Activated naive CD8-positive, alpha-beta T cell (primary cell): ENCODE data around the gene MYLK4.

Experiments
- H3K27ac Mint-ChIP-seq: one replicate; pipeline ENCODE4 v1.8.0; 2021; ENCODE audit warnings: mixed read lengths
- H3K27me3 Mint-ChIP-seq: one replicate; pipeline ENCODE4 v1.8.0; 2021; ENCODE audit warnings: mixed read lengths
- H3K36me3 Mint-ChIP-seq: one replicate; pipeline ENCODE4 v1.8.0; 2021; ENCODE audit warnings: mixed read lengths
- H3K4me1 Mint-ChIP-seq: one replicate; pipeline ENCODE4 v1.8.0; 2021; ENCODE audit warnings: low read depth, mixed read lengths
- H3K4me3 Mint-ChIP-seq: one replicate; pipeline ENCODE4 v1.8.0; 2021; ENCODE audit warnings: mild to moderate bottlenecking, mixed read lengths
- H3K9me3 Mint-ChIP-seq: one replicate; pipeline ENCODE4 v1.8.0; 2021; ENCODE audit warnings: low read depth, mixed read lengths

Gene MYLK4

DNA sequence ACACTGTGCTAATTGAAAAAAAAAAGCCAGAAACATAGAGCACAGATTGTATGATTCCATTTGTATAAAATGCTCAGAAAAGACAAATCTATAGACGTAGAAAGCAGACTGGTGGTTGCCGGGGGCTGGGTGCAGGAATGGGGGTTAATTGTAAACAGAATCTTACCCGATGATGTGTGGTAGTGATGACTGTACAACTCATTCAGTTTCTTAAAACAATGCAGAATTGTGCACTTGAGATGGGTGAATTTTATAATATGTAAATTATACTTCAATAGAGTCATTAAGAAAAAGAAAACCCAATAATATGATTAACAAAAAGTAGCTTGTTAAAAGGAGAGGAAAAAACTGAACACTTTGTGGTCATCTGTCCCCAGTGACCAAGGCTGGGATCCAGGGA, 3.7 kb upstream of the MYLK4 start:
- no peaks in the 10 kb centered on the region for H3K36me3 Mint-ChIP-seq
- H3K9me3 Mint-ChIP-seq, result no peaks in the 10 kb centered on the region
- H3K4me1 Mint-ChIP-seq, result peaks cover 7% of the 10 kb centered on the region
- no peak overlapping the region for H3K27ac Mint-ChIP-seq
- peaks cover 5% of the 10 kb centered on the region for H3K27me3 Mint-ChIP-seq
- no peak overlapping the region for H3K4me3 Mint-ChIP-seq

DNA sequence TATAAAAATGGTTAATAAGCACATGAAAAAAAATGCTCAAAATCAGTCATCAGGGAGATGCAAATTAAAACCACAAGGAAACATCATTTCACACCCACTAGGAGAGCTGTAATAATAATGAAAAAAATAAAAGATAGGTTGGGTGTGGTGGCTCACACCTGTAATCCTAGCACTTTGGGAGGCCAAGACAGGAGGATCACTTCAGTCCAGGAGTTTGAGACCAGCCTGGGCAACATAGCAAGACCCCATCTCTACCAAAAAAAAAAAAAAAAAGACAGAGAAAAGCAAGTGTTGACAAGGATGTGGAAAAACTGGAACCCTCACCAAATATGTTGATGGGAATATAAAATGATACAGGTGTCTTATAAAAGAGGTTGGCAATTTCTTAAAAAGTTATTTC, 3.0 kb upstream of the MYLK4 start:
- Mint-ChIP-seq H3K4me3 (no peak overlapping the region), H3K36me3 (no peaks in the 10 kb centered on the region), H3K27ac (no peak overlapping the region), H3K4me1 (peaks cover 7% of the 10 kb centered on the region), H3K9me3 (no peaks in the 10 kb centered on the region), H3K27me3 (peaks cover 5% of the 10 kb centered on the region)

DNA sequence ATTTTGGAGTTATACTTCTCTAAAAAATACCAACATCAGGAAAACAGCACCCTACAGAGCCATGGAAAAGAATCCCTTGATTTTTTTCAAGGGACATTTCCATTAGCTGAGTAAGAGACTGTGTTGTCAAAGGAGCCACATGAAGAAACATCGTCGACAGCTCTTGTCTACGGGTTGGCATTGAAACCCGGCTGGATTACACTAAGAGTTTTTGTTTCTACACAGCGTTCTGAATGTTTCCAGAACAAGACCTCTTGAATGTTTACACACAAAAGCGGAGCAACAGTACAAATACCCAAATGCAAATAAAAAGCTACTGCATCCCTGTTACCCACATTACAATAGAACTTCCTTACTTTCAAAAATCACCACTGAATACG, 2.4 kb upstream of the MYLK4 start:
- Mint-ChIP-seq H3K4me1 (peaks cover 7% of the 10 kb centered on the region), H3K9me3 (no peaks in the 10 kb centered on the region), H3K27me3 (peaks cover 5% of the 10 kb centered on the region), H3K27ac (no peak overlapping the region), H3K36me3 (no peaks in the 10 kb centered on the region), H3K4me3 (no peak overlapping the region)

DNA sequence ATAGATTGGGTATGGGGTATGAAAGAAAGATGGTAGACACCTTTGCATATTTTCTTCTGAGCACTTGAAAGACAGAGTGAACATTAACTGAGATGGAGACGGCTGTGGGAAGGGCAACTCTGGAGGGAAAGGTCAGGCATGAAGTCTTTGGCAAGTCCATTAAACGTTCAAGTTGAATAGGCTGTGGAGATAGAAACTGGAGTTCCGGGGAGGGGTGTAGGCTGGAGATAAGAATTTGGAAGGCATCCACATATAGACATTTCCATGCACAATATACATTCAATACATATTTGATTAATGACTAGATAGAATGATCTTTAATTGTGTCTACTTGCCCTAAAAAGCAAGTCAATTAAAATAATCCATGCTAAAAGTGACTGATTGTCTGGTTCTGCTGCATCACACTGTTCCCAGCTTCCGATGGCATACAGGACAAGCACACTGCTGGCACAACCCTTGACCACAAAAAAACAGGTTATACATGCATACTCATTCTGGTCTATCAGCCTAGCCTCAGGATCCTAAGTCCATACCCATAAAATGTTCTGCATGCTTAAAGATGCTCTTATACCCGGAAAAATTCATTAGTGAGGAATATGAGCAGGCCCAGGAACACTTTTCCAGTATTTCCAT, 1.9 kb upstream of the MYLK4 start:
- Mint-ChIP-seq H3K4me1 (peaks cover 7% of the 10 kb centered on the region), H3K9me3 (no peaks in the 10 kb centered on the region), H3K27ac (no peak overlapping the region), H3K27me3 (peaks cover 5% of the 10 kb centered on the region), H3K36me3 (no peaks in the 10 kb centered on the region), H3K4me3 (no peak overlapping the region)

DNA sequence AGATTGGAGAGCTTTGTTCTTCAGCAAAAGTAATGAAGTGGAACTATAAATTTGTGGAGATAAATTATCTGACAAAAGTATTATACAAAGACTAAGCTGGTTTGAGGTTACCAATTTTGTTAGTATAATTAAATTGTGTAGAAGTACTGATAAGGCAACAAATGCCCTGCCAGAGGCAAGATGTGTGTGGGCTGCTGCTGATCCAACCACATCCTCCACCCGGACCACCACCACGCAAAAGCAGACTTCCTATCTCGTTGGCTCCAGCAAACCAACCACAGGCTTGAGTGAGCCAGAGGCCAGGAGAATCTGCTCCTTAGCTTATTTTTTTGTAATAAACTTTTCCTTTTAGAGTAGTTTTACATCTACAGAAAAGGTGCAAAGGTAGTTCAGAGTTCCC, 1.1 kb upstream of the MYLK4 start:
- Mint-ChIP-seq H3K27ac (no peak overlapping the region), H3K36me3 (no peaks in the 10 kb centered on the region), H3K27me3 (peaks cover 5% of the 10 kb centered on the region), H3K9me3 (no peaks in the 10 kb centered on the region), H3K4me1 (peaks cover 7% of the 10 kb centered on the region), H3K4me3 (no peak overlapping the region)

DNA sequence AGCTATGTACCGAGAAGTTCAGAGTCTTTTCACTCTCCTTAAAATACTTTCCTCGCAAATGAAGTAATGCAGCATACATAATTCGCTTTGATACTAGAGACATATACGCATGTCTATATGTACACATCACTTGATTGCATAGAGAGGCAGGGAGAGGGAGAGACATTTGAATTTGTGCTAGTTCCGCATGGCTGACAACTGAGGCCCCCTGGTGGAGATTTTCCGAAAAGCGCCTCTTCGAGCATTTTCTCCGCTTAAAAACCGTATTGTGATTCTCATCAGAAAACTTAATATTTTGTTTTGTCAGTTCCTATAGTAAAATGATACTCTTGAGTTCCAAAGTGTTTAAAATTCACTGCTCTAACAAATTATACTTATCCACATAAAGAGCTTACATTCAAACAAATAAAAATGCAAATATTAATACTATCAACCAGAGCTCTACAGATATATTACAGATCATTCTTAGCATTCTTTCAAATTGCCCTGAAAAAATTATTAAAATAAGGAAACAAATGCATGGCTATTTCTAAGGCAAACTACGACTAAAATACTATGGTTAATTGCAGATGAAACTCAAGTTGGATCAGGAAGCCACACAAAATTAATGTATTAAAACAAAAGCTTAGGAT, 637 bp downstream of the MYLK4 start:
- Mint-ChIP-seq H3K4me1 (peaks cover 7% of the 10 kb centered on the region), H3K9me3 (no peaks in the 10 kb centered on the region), H3K4me3 (no peak overlapping the region), H3K27ac (no peak overlapping the region), H3K27me3 (peaks cover 1% of the 10 kb centered on the region), H3K36me3 (no peaks in the 10 kb centered on the region)

DNA sequence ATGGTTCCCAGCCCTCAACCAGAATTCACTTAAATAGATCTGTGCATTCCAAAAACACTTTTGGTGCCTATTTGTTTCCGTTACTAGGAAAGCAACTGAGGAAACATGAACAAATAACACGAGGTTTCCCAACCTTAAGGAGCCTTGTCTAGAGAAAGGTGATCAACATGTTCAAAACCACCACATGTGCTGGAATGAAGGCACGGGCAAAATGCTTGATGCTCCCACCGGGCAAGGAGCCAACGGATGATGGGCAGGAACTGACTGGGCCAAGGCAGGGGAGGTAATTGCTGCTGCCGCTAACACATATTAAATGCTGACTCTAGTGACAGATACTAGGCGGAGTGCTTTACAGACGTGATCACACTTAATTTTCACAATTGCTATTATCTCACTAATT, 2.5 kb downstream of the MYLK4 start:
- Mint-ChIP-seq H3K4me3 (no peak overlapping the region), H3K4me1 (peaks cover 7% of the 10 kb centered on the region), H3K27me3 (peaks cover 1% of the 10 kb centered on the region), H3K27ac (no peak overlapping the region), H3K9me3 (no peaks in the 10 kb centered on the region), H3K36me3 (no peaks in the 10 kb centered on the region)

DNA sequence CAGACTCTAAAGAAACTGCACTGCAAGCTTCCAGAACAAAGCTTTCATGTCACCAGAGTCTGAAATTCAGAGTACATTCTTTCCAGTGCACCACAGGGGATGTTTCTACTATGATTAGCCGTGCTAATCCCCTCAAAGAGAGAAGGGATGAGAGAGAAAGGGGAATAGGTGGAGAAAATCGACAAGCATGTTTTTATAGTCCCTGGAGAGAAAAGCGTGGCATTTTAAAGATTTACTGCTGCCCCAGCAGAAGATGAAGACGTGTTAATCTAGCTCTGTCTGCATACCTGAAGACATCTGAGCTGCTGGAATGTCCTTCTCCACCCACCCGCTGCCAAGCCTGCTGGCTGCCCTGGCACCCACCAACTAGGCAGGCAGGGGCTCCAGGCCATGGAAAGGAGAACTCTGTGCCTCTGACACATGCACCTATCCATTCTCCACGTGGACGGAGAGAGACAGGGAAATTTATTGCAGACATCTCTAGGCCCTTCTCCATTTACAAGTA, 4.1 kb downstream of the MYLK4 start:
- no peaks in the 10 kb centered on the region for H3K36me3 Mint-ChIP-seq
- no peak overlapping the region for H3K27ac Mint-ChIP-seq
- peaks cover 1% of the 10 kb centered on the region for H3K27me3 Mint-ChIP-seq
- H3K4me3 Mint-ChIP-seq, result no peak overlapping the region
- peaks cover 5% of the 10 kb centered on the region for H3K4me1 Mint-ChIP-seq
- no peaks in the 10 kb centered on the region for H3K9me3 Mint-ChIP-seq

DNA sequence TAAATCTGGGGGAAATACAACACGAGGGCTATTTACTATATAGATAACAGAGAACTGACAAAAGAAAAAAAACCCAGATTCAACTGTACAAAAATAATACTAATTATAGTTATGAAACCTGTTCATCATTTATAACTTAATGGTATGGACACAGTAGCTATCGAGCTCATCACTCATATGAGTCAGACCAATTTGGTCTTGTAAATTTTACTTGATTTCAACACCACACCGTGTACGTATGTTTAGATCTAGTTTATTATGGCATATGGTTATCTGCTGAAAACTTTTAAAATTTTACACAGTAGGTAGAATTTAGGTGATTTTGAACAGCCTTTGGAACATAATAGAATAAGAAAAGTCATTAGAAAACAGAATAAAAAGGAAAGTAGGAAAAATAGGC, 5.5 kb downstream of the MYLK4 start:
- no peaks in the 10 kb centered on the region for H3K9me3 Mint-ChIP-seq
- no peak overlapping the region for H3K27ac Mint-ChIP-seq
- no peaks in the 10 kb centered on the region for H3K36me3 Mint-ChIP-seq
- H3K4me3 Mint-ChIP-seq, result no peak overlapping the region
- no peaks in the 10 kb centered on the region for H3K27me3 Mint-ChIP-seq
- H3K4me1 Mint-ChIP-seq, result peaks cover 5% of the 10 kb centered on the region

DNA sequence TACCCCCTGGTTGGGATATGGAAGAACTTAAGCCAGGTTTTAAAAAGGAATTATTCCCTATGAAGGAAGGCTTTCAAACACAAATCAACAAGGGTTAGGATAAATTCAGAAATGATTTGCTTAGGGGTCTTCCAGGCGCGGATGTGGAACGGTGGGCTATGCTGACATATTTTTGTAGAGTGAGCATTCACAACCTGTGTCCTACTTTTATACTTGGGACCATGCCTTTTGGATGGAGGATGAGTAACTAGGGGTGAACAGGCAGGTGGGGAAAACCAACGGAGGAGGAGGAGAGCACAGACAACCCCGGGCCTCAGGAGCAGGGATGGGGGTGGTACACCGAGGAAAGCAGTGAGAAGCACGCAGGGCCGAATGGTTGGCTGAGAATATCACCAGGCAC, 5.9 kb downstream of the MYLK4 start:
- Mint-ChIP-seq H3K36me3 (no peaks in the 10 kb centered on the region), H3K4me3 (no peak overlapping the region), H3K27me3 (no peaks in the 10 kb centered on the region), H3K27ac (no peak overlapping the region), H3K9me3 (no peaks in the 10 kb centered on the region), H3K4me1 (peaks cover 1% of the 10 kb centered on the region)

DNA sequence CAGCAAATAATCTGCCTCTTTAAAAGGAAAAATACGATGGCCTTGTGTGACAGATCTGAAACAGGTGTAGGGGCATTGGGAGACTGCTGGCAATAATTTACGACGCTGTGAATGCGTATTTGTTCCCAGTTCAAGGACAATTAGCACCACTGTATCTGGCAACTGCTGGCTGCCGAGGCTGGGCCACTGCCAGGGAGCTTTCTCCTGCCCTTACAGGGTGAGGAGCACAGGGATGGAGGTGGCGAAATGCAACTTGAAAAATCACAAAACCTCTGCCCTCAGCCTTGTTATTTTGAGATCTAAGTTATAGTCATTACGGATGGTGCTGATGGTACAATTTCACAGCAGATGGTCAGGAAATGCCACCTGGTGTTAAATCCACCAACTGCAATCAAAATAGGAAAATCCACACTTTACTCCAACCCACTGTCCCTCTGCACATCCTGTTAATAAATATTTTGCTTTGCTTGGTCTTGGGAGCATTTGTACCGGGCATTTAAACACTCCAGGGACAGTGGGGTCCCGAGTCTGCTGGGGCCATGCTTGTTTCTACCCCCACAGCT, 6.4 kb downstream of the MYLK4 start:
- Mint-ChIP-seq H3K36me3 (no peaks in the 10 kb centered on the region), H3K4me1 (no peaks in the 10 kb centered on the region), H3K27me3 (no peaks in the 10 kb centered on the region), H3K27ac (no peak overlapping the region), H3K9me3 (no peaks in the 10 kb centered on the region), H3K4me3 (no peak overlapping the region)

DNA sequence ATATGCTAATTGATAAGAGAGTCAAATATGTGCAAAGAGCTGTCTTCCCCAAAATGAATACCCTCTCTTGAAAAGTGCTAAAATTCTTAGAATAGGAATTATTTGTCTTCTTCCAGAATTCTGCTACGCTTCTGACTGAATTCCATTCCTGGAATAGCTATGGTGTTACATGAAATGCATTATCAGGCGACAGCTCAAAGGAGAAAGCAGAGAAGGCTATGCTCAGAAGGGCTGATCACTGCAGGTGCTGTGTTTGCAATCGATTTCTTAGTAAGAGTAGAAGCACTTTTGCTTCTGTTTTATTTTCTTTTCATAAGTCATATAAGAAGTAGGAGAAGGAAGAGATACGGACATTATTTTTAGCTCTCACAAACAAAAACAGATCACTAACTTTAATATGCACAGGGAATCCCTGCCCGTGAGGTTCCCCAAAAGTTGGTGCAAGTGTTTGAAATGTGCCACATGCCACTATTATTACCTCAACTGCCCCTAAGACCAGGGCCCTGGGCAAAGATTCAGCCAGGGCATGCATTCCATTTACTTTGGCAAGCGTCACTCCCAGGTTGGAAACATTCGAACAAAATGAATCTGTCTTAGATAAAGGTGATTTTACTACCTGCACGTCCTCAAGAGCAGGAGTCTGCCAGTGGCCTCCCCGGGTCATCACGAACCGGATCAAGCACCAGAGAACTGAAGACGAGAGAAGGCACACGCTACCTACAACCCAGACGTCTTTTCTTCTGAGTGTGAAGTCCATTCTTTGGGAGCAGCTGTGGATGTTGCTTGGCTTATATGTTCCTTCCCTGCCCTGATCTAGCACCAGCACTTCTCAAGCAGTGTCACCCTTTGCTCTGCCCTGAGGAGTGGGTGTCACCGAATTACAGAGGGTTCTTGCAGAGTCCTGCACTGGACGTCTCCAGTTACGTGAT, 7.2 kb downstream of the MYLK4 start:
- no peak overlapping the region for H3K4me3 Mint-ChIP-seq
- no peaks in the 10 kb centered on the region for H3K9me3 Mint-ChIP-seq
- H3K27me3 Mint-ChIP-seq, result no peaks in the 10 kb centered on the region
- no peaks in the 10 kb centered on the region for H3K36me3 Mint-ChIP-seq
- H3K27ac Mint-ChIP-seq, result no peak overlapping the region
- no peaks in the 10 kb centered on the region for H3K4me1 Mint-ChIP-seq

DNA sequence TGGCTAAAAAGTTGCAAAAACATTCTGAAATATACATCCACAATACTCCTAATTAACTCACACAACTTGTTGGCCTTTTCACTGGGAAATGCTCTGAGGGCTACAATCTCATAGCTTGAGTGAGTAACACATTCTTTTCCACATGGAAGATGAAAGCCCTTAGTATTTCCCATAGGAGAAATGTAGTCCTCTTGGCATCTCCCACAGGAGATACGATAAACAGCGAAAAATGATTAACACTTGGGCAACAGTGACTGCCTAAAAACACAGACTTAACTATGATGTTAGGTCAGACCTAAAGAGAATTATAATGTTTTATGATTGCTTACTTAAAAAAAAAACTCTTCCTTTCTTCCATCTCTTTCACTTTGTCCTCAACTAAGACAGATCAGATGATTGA, 9.0 kb downstream of the MYLK4 start:
- Mint-ChIP-seq H3K9me3 (no peaks in the 10 kb centered on the region), H3K4me3 (no peak overlapping the region), H3K4me1 (peaks cover 5% of the 10 kb centered on the region), H3K36me3 (no peaks in the 10 kb centered on the region), H3K27ac (no peak overlapping the region), H3K27me3 (no peaks in the 10 kb centered on the region)

DNA sequence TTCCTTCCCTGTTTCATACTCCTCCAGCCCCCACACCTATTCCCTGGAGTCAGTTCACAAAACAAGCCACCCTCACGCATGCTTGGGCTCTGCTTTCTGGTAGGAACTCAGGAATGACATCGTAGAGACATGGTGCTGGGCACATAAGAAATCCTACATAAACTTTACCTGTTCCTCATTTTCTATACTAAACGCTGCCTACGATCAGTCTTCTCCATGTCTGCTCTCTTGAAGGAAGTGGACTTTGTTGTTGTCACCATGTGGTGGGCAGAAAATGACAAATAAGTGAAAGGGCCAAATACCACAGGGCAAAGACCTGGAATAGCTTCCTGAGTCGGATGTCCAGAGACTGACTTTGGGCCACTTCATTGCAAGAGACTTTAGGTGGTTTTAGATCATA, 10.1 kb downstream of the MYLK4 start:
- Mint-ChIP-seq H3K4me1 (peaks cover 5% of the 10 kb centered on the region), H3K27ac (no peak overlapping the region), H3K4me3 (no peak overlapping the region), H3K27me3 (no peaks in the 10 kb centered on the region), H3K9me3 (no peaks in the 10 kb centered on the region), H3K36me3 (no peaks in the 10 kb centered on the region)

DNA sequence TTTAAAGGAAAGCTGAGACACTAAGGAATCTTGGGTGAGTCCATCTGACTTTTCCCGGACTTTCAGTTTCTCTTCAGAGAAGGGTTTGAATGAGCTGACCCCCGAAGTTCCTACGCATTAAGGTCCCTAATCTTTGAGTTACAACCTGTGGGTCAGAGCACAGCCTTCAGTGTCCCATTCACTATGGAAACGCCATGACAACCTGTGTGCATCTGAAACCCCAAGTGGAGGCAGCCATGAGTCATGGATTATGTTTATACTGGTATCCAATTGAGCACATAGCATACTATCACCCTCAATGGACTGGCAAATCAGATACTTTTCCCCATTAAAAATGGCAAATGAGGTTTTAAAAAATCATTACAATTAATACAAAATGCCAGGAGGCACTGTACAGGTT, 11.4 kb downstream of the MYLK4 start:
- Mint-ChIP-seq H3K4me3 (no peak overlapping the region), H3K27ac (no peak overlapping the region), H3K36me3 (no peaks in the 10 kb centered on the region), H3K27me3 (no peaks in the 10 kb centered on the region), H3K9me3 (no peaks in the 10 kb centered on the region), H3K4me1 (peaks cover 5% of the 10 kb centered on the region)
